Transverse colon (tissue), 4 donors: ENCODE measurements around the gene MYOM1. TPM values are rescaled to one million over a fixed set of nuclear protein-coding genes. Genes with fewer than 3 reads are reported as not detected.

Experiments
- DNase-seq: peaks from one replicate; pipeline ENCODE4 v3.0.0-alpha.2; 2019
- H3K27ac ChIP-seq, 4 donors: fragments of 200-600 bp; sonication (generic); 2 replicates each; pipeline ENCODE4 v1.5.1; 2016 to 2018; ENCODE audit warnings: inconsistent platforms in 4 of 4
- H3K27me3 ChIP-seq: fragments of 200-600 bp; sonication (generic); 2 replicates; pipeline ENCODE4 v1.5.1; 2017; ENCODE audit warnings: inconsistent platforms
- H3K36me3 ChIP-seq, 4 donors: fragments of 200-600 bp; sonication (generic); 2 replicates each; pipeline ENCODE4 v1.5.1; 2017 to 2019; ENCODE audit warnings: inconsistent platforms in 4 of 4
- H3K4me1 ChIP-seq, 4 donors: fragments of 200-600 bp; sonication (generic); 2 replicates each; pipeline ENCODE4 v1.5.1; 2017 to 2020; ENCODE audit warnings: inconsistent platforms in 4 of 4
- H3K4me3 ChIP-seq, 4 donors: fragments of 200-600 bp; sonication (generic); 1 replicate in 1 of 4; 2 replicates in 3 of 4; pipeline versions ENCODE4 v1.5.1 to v1.6.1; 2017 to 2019; ENCODE audit warnings: inconsistent platforms in 4 of 4
- H3K9me3 ChIP-seq, 2 donors: fragments of 200-600 bp; sonication (generic); 2 replicates each; pipeline ENCODE4 v1.5.1; 2017 to 2019; ENCODE audit warnings: inconsistent platforms in 2 of 2
- CTCF ChIP-seq, 5 experiments: fragments of 200-600 bp in 3 of 5; fragments of 450-650 bp in 2 of 5; sonication (generic) in 3 of 5; IDR thresholded peaks; 1 replicate in 2 of 5; 2 replicates in 3 of 5; pipeline ENCODE4 v1.5.1; 2016 to 2017; ENCODE audit warnings: antibody characterized with exemption in 5 of 5, inconsistent platforms in 3 of 5, mild to moderate bottlenecking in 2 of 5, moderate library complexity in 1 of 5
- EP300 ChIP-seq: sonication (generic); formaldehyde crosslinking; IDR thresholded peaks from one replicate; pipeline ENCODE4 v1.6.1; 2017; ENCODE audit warnings: antibody characterized with exemption, low read depth
- POLR2A ChIP-seq: fragments of 450-650 bp; IDR thresholded peaks from one replicate; pipeline ENCODE4 v1.6.1; 2016; ENCODE audit warnings: antibody characterized with exemption, mild to moderate bottlenecking, moderate library complexity
- POLR2AphosphoS5 ChIP-seq, 3 donors: sonication (generic); formaldehyde crosslinking; IDR thresholded peaks; one replicate each; pipeline ENCODE4 v1.6.1; 2016; ENCODE audit warnings: antibody characterized with exemption in 3 of 3
- WGBS, 2 donors: methylation state at CpG; one replicate each; pipeline ENCODE4 v1.1.5; 2018; ENCODE audit warnings: low coverage in 1 of 2; 5-methylcytosine and 5-hydroxymethylcytosine counted together
- in situ Hi-C, 4 donors: fragments of 200-750 bp; cut with MboI; loops; one replicate each; pipeline versions ENCODE4 v1.15.0 to v1.15.1; 2017; ENCODE audit warnings: low sequenced_read_pairs in 3 of 4, low pct_ligation_motif_present in 1 of 4, low pct_unique_long_range_greater_than_20kb in 1 of 4
- intact Hi-C: fragments of 100-400 bp; cut with DNase I; formaldehyde crosslinking; loops from one replicate; pipeline ENCODE4 v1.15.1; 2023; ENCODE audit warnings: low total_unique reads
- total RNA-seq, 4 donors: library from RNA; depleted of rRNA; stranded (reverse); fragments of >200 nt; gene quantifications; one replicate each; pipeline ENCODE4 v1.1.0, GENCODE V29; 2016

The MYOM1 gene
- total RNA-seq, 4 donors from 2014 or later, result 6.0 to 30.4 (median 7.7) TPM

- intact Hi-C loops, result loop anchor here (5.0 kb wide), 1 partner anchor 131 kb away; no protein-coding TSS in a partner anchor
- H3K27ac ChIP-seq, result peak overlapping the region in 2 of 4 donors; percentile 4 to 37
- H3K27me3 ChIP-seq, result no peaks in the 10 kb centered on the region
- no peaks in the 10 kb centered on the region for H3K9me3 ChIP-seq
- no peak overlapping the region for H3K4me3 ChIP-seq
- 32 to 45% methylated on average over 10 to 16 of the region's 16 CpGs for WGBS, 2 donors
- DNase-seq, result peak; percentile 74
- in situ Hi-C loops, result loop anchor here in 2 of 4 donors (25.0 kb wide), 1 partner anchor 126 kb away; no protein-coding TSS in a partner anchor
- peaks cover 0 to 30% (median 6%) of the 10 kb centered on the region in 4 donors for H3K4me1 ChIP-seq
- no peaks in the 10 kb centered on the region for H3K36me3 ChIP-seq
- TF ChIP-seq CTCF (IDR thresholded peaks at IDR 0.05) (peak; percentile 68 to 76 (median 73)), POLR2A (no peak), POLR2AphosphoS5 (IDR thresholded peaks at IDR 0.05) (no peak), EP300 (no peak)
These were observed 156.7 kb downstream of the MYOM1 start for GRCh38 chr18:3062798-3063680.

GRCh38 chr18:3061581-3062312, 158.0 kb downstream of the MYOM1 start:
- Histone ChIP-seq H3K27me3 (no peaks in the 10 kb centered on the region), H3K9me3 (no peaks in the 10 kb centered on the region), H3K4me3 (no peak overlapping the region), H3K27ac (peak overlapping the region; percentile 37 to 71 (median 58)), H3K36me3 (no peaks in the 10 kb centered on the region), H3K4me1 (peaks cover 0 to 25% (median 6%) of the 10 kb centered on the region in 4 donors)
- 69 to 77% methylated on average over 8 to 11 of the region's 11 CpGs for WGBS, 2 donors
- TF ChIP-seq POLR2A (no peak), POLR2AphosphoS5 (IDR thresholded peaks at IDR 0.05) (no peak)
- no peak for DNase-seq
- intact Hi-C loops, result loop anchor here (5.0 kb wide), 1 partner anchor 129 kb away; no protein-coding TSS in a partner anchor
- in situ Hi-C loops, result loop anchor here in 2 of 4 donors (25.0 kb wide), 1 partner anchor 124 kb away; no protein-coding TSS in a partner anchor

GRCh38 chr18:3060667-3061580, 158.8 kb downstream of the MYOM1 start:
- in situ Hi-C loops, result loop anchor here in 2 of 4 donors (25.0 kb wide), 1 partner anchor 124 kb away; no protein-coding TSS in a partner anchor
- WGBS, 2 donors, result 75 to 77% methylated on average over 12 to 15 of the region's 15 CpGs
- Histone ChIP-seq H3K27ac (peak overlapping the region; percentile 37 to 71 (median 62)), H3K4me1 (peaks cover 0 to 25% (median 6%) of the 10 kb centered on the region in 4 donors), H3K9me3 (no peaks in the 10 kb centered on the region), H3K36me3 (no peaks in the 10 kb centered on the region), H3K4me3 (no peak overlapping the region), H3K27me3 (no peaks in the 10 kb centered on the region)
- TF ChIP-seq CTCF (IDR thresholded peaks at IDR 0.05) (no peak), POLR2AphosphoS5 (IDR thresholded peaks at IDR 0.05) (no peak), POLR2A (no peak), EP300 (no peak)
- intact Hi-C loops, result loop anchor here (5.0 kb wide), 1 partner anchor 129 kb away; no protein-coding TSS in a partner anchor
- no peak for DNase-seq

GRCh38 chr18:3059272-3059671, 160.5 kb downstream of the MYOM1 start:
- intact Hi-C loops (no loop called here), in situ Hi-C loops (loop anchor here in 2 of 4 donors (25.0 kb wide), 1 partner anchor 122 kb away; no protein-coding TSS in a partner anchor)
- Histone ChIP-seq H3K4me3 (no peak overlapping the region), H3K36me3 (no peaks in the 10 kb centered on the region), H3K9me3 (no peaks in the 10 kb centered on the region), H3K27me3 (no peaks in the 10 kb centered on the region), H3K27ac (peak overlapping the region; percentile 41 to 71 (median 54)), H3K4me1 (peaks cover 0 to 25% (median 6%) of the 10 kb centered on the region in 4 donors)
- no peak for DNase-seq
- TF ChIP-seq CTCF (IDR thresholded peaks at IDR 0.05) (no peak), EP300 (no peak)
- 21 to 54% methylated on average over 3 of the region's 3 CpGs for WGBS, 2 donors
